A549 (cell line): Measurements from ENCODE around the gene MARCHF10. TPM values are rescaled to one million over a fixed set of nuclear protein-coding genes. Genes with fewer than 3 reads are reported as not detected.

Source experiments
- ATAC-seq, 2 experiments: fragments of 200-7000 bp in 1 of 2; fragments of >200 bp in 1 of 2; cut with Nextera tagmentation in 1 of 2; cut with Tn5 transposase in 1 of 2; 3 replicates each; pipeline versions ENCODE4 v1.8.0 to v1.9.1; 2018 to 2020; ENCODE audit warnings: mild to moderate bottlenecking in 1 of 2, moderate library complexity in 1 of 2
- CTCF ChIA-PET: fragments of 300-600 bp; sonication (Branson Sonifier 250); formaldehyde crosslinking; extraction: SDS; loops from one replicate; lab custom pipeline; 2021; ENCODE audit warnings: antibody characterized with exemption, inconsistent platforms; lab: Yijun Ruan, JAX
- POLR2A ChIA-PET: fragments of 350-600 bp; formaldehyde crosslinking; extraction: SDS; loops from one replicate; lab custom pipeline; 2021; ENCODE audit warnings: antibody characterized with exemption, inconsistent platforms; lab: Yijun Ruan, JAX
- DNase-seq, 2 experiments: peaks; one replicate each; pipeline versions ENCODE4 v3.0.0 to v3.0.0-alpha.2; 2011 to 2016; ENCODE audit warnings: low read depth in 1 of 2, low spot score in 1 of 2
- FAIRE-seq: peaks from 2 replicates; lab custom pipeline; 2011; peaks lifted over from hg19 to GRCh38; lab: Jason Lieb, UNC
- H3K27ac ChIP-seq, 2 experiments: fragments of >200 bp; sonication (Bioruptor Twin); formaldehyde crosslinking; 3 replicates each; pipeline ENCODE4 v1.5.1; 2016 to 2017
- H3K4me1 ChIP-seq: fragments of >200 bp; sonication (Bioruptor Twin); formaldehyde crosslinking; 3 replicates; pipeline ENCODE4 v1.6.1; 2016
- H3K4me2 ChIP-seq: fragments of >200 bp; sonication (Bioruptor Twin); formaldehyde crosslinking; 3 replicates; pipeline ENCODE4 v1.6.1; 2016
- H3K4me3 ChIP-seq: fragments of >200 bp; sonication (Bioruptor Twin); formaldehyde crosslinking; 3 replicates; pipeline ENCODE4 v1.5.1; 2016
- H3K9me3 ChIP-seq: fragments of >200 bp; sonication (Bioruptor Twin); formaldehyde crosslinking; 3 replicates; pipeline ENCODE4 v1.6.1; 2016
- BCL3 ChIP-seq: fragments of >200 bp; sonication (Bioruptor Twin); formaldehyde crosslinking; IDR thresholded peaks from 3 replicates; pipeline ENCODE4 v1.6.1; 2016
- BHLHE40 ChIP-seq: IDR thresholded peaks from 2 replicates; pipeline ENCODE4 v1.6.1; 2012; ENCODE audit warnings: low read depth, low read length, inconsistent platforms
- CBX2 ChIP-seq: fragments of 200-600 bp; sonication (generic); IDR thresholded peaks from 2 replicates; pipeline ENCODE4 v1.6.1; 2016; ENCODE audit warnings: low read depth, mild to moderate bottlenecking, borderline replicate concordance
- CEBPB ChIP-seq, 2 experiments: fragments of >200 bp in 1 of 2; sonication (Bioruptor Twin) in 1 of 2; formaldehyde crosslinking in 1 of 2; IDR thresholded peaks; 2 replicates each; pipeline ENCODE4 v1.6.1; 2012 to 2016
- E2F6 ChIP-seq: IDR thresholded peaks from 2 replicates; pipeline ENCODE4 v1.6.1; 2012; ENCODE audit warnings: low read depth, borderline replicate concordance
- ELK1 ChIP-seq: fragments of 150-350 bp; IDR thresholded peaks from 2 replicates; pipeline ENCODE4 v1.6.1; 2014; ENCODE audit warnings: low read depth, mild to moderate bottlenecking, low read length
- ESRRA ChIP-seq: fragments of 150-350 bp; IDR thresholded peaks from 2 replicates; pipeline ENCODE4 v1.6.1; 2014; ENCODE audit warnings: mild to moderate bottlenecking, low read length, borderline replicate concordance
- FOXS1 ChIP-seq: fragments of 250-450 bp; sonication (Bioruptor Pico); IDR thresholded peaks from 2 replicates; pipeline ENCODE4 v1.5.0; 2020; ENCODE audit warnings: mild to moderate bottlenecking, moderate library complexity
- HMGXB4 ChIP-seq: fragments of 250-450 bp; sonication (Bioruptor Pico); IDR thresholded peaks from 2 replicates; pipeline ENCODE4 v1.5.0; 2021; ENCODE audit warnings: mild to moderate bottlenecking, moderate library complexity, borderline replicate concordance
- HOXA7 ChIP-seq: fragments of 250-450 bp; sonication (Bioruptor Pico); IDR thresholded peaks from 2 replicates; pipeline ENCODE4 v1.5.0; 2020; ENCODE audit warnings: mild to moderate bottlenecking, moderate library complexity
- JUN ChIP-seq, 2 experiments: fragments of >200 bp; sonication (Bioruptor Twin); formaldehyde crosslinking; IDR thresholded peaks; 2 replicates in 1 of 2; 3 replicates in 1 of 2; pipeline ENCODE4 v1.6.1; 2016 to 2017
- KDM1A ChIP-seq: fragments of 200-600 bp; sonication (generic); IDR thresholded peaks from 2 replicates; pipeline ENCODE4 v1.6.1; 2016; ENCODE audit warnings: low read depth, mild to moderate bottlenecking
- KDM5A ChIP-seq: fragments of 200-600 bp; sonication (generic); IDR thresholded peaks from 2 replicates; pipeline ENCODE4 v1.6.1; 2016; ENCODE audit warnings: antibody characterized with exemption, mild to moderate bottlenecking
- MAFK ChIP-seq: fragments of 450-650 bp; IDR thresholded peaks from 2 replicates; pipeline ENCODE4 v1.6.1; 2014; ENCODE audit not compliant: partially characterized antibody
- PHF8 ChIP-seq: fragments of 200-600 bp; sonication (generic); IDR thresholded peaks from 2 replicates; pipeline ENCODE4 v1.6.1; 2016; ENCODE audit warnings: low read depth, mild to moderate bottlenecking, antibody characterized with exemption, moderate library complexity, borderline replicate concordance
- POLR2A ChIP-seq: IDR thresholded peaks from 2 replicates; pipeline ENCODE4 v1.6.1; 2012; ENCODE audit warnings: mild to moderate bottlenecking, low read length
- RARB ChIP-seq: fragments of 250-450 bp; sonication (Bioruptor Pico); IDR thresholded peaks from 2 replicates; pipeline ENCODE4 v1.8.0; 2021; ENCODE audit warnings: mild to moderate bottlenecking, moderate library complexity
- RCOR1 ChIP-seq: fragments of 150-350 bp; IDR thresholded peaks from 2 replicates; pipeline ENCODE4 v1.6.1; 2014; ENCODE audit warnings: antibody characterized with exemption, low read length, low read depth
- RNF2 ChIP-seq: fragments of 200-600 bp; sonication (generic); IDR thresholded peaks from 2 replicates; pipeline ENCODE4 v1.6.1; 2016; ENCODE audit warnings: low read depth, mild to moderate bottlenecking, antibody characterized with exemption, moderate library complexity, borderline replicate concordance
- TFCP2L1 ChIP-seq: fragments of 250-450 bp; sonication (Bioruptor Pico); IDR thresholded peaks from 2 replicates; pipeline ENCODE4 v1.5.0; 2021; ENCODE audit warnings: mild to moderate bottlenecking
- TP53 ChIP-seq: fragments of 250-450 bp; sonication (Bioruptor Pico); IDR thresholded peaks from 2 replicates; pipeline ENCODE4 v1.5.0; 2021; ENCODE audit warnings: mild to moderate bottlenecking, moderate library complexity
- ZSCAN20 ChIP-seq: fragments of 250-450 bp; sonication (Bioruptor Pico); IDR thresholded peaks from 2 replicates; pipeline ENCODE4 v1.8.0; 2022; ENCODE audit warnings: mild to moderate bottlenecking, moderate library complexity
- WGBS: methylation state at CpG from one replicate; pipeline ENCODE4 v1.1.6; 2017; ENCODE audit errors: missing lambda C conversion rate; 5-methylcytosine and 5-hydroxymethylcytosine counted together
- polyA plus RNA-seq, 4 experiments: library from polyadenylated mRNA; depleted of rRNA in 3 of 4; stranded (reverse); fragments of >200 nt; fragmentation: RNase III in 1 of 4; extraction: RNeasy Plus Mini Kit Qiagen cat#74134 plus additional on column Dnase treatment in 1 of 4; gene quantifications; 2 replicates in 3 of 4; 3 replicates in 1 of 4; pipeline ENCODE4 v1.2.3, GENCODE V29; 2011 to 2017

The MARCHF10 gene
- polyA plus RNA-seq, 2 of the 4 experiments (the other 2 are of a cell fraction): 0.43 to 0.57 TPM

- H3K4me3 ChIP-seq: no peak overlapping the region
- 76% methylated on average over 3 of the region's 3 CpGs for WGBS
- H3K27ac ChIP-seq: peak overlapping the region; percentile 75 to 85
- DNase-seq: no peak
- CTCF ChIA-PET: interaction anchor here (1.3 to 2.4 kb wide), 2 partner anchors 9 to 187 kb away, joined by 3 to 12 read pairs; no protein-coding TSS in a partner anchor
- POLR2A ChIA-PET: interaction anchor here (0.9 to 1.2 kb wide), 2 partner anchors 10 to 39 kb away, joined by 3 to 7 read pairs; no protein-coding TSS in a partner anchor
- H3K4me2 ChIP-seq: peak overlapping the region; percentile 30
- TF ChIP-seq BCL3 (no peak), TP53 (CRISPR knock-in tag) (no peak), POLR2A (no peak), TFCP2L1 (no peak), BHLHE40 (no peak), ZSCAN20 (CRISPR knock-in tag) (no peak), RNF2 (no peak), CBX2 (no peak), ESRRA (no peak)
- ATAC-seq: no peak
- FAIRE-seq: no peak
- peaks cover 44% of the 10 kb centered on the region for H3K4me1 ChIP-seq
- peaks cover 10% of the 10 kb centered on the region; the same call in 2 of the 3 replicates for H3K9me3 ChIP-seq
Observed at GRCh38 chr17:62781356-62781755, 26.8 kb downstream of the MARCHF10 start.

GRCh38 chr17:62780951-62781350 lies 27.2 kb downstream of the MARCHF10 start:
- POLR2A ChIA-PET: no interaction called here

More at GRCh38 chr17:62780951-62781350, 27.2 kb downstream of the MARCHF10 start:
- 88% methylated on average over 6 of the region's 6 CpGs for WGBS
- ATAC-seq (no peak), DNase-seq (no peak), FAIRE-seq (no peak)
- CTCF ChIA-PET: interaction anchor here (2.4 kb wide), 2 partner anchors 30 to 187 kb away, joined by 10 to 12 read pairs; no protein-coding TSS in a partner anchor
- no peak for TF ChIP-seq PHF8
- TF ChIP-seq KDM1A: no peak
- no peak for TF ChIP-seq E2F6
- TF ChIP-seq JUN (IDR thresholded peaks at IDR 0.05): no peak
- no peak for TF ChIP-seq MAFK
- no peak for TF ChIP-seq HOXA7 (CRISPR knock-in tag)
- no peak for TF ChIP-seq POLR2A
- TF ChIP-seq BCL3: no peak
- TF ChIP-seq FOXS1 (CRISPR knock-in tag): no peak
- no peak for TF ChIP-seq CEBPB (IDR thresholded peaks at IDR 0.05)
- TF ChIP-seq RCOR1: no peak
- no peak for TF ChIP-seq HMGXB4
- TF ChIP-seq ELK1: no peak
- no peak for TF ChIP-seq RARB (CRISPR knock-in tag)
- TF ChIP-seq KDM5A: no peak
- Histone ChIP-seq H3K4me3 (no peak overlapping the region), H3K27ac (peak overlapping the region; percentile 75 to 85), H3K4me2 (no peak overlapping the region; the same call in 2 of the 3 replicates), H3K9me3 (peaks cover 10% of the 10 kb centered on the region; the same call in 2 of the 3 replicates), H3K4me1 (peaks cover 44% of the 10 kb centered on the region)
